AG08395 (cell line): ENCODE results near the gene CATSPER1.

Source experiments
- DNase-seq: peaks from one replicate; pipeline ENCODE4 v3.0.0; 2012; ENCODE audit warnings: mixed read lengths, low spot score

CATSPER1 gene

DNA sequence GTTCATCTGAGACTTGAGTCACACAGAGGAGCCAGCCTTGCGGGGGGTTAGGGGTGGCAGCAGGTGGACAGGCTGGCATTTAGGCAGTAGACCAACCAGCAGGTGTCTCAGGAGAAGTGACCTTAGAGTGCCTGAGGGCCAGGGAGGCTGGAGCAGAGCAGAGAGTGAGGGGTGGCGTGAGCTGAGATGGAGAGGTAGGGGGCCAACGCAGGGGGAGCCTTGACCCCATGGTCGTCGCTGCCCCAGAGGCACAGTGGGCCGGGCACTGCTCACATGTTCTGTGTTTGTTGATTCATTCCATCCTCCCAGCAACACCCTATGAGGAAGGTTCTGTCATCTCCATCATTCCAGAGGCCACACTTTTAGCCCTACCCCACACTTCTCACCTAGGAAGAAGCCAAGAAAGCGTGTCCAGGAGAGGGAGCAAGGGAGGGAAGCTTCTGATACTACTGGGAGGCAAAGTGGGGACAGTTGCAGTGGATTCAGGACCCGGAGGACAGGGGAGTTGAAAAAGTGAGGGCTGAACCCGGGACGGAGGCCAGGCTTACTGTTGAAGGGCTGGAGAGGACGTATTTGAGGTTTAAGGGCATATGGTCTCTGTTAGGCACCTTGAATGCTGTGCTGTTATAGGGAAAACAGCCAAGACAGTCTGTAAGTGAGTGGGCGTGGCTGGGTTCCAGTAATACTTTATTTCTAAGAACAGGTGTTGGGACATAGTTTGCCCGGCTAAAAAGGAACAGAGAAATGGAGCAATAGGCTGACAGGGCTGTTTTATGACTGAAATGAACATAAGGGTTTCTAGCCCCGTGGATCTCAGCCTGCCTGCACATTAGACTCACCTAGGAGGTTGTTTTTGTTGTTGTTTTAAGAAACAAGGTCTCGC, 57.4 kb downstream of the CATSPER1 start:
- DNase-seq: no peak

DNA sequence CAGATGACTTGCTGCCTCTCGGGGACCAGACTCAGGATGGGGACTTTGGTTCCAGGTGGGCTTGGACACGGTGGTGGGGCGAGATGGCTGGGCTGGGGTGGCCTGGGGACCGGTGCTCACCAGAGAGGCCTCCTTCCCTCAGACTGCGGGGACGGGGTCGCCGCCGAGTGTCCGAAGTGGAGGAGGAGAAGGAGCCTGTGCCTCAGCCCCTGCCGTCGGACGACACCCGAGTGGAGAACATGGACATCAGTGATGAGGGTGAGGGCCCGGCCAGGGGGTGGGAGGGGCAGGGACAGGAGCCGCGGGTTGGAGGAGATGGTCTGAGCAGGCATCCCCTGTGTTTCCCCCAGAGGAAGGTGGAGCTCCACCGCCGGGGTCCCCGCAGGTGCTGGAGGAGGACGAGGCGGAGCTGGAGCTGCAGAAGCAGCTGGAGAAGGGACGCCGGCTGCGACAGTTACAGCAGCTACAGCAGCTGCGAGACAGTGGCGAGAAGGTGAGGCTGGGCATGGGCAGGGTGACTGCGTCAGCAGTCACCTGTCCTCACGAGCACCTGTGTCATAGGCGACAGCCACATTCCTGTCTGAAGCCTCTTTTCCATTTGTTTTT, 58.8 kb downstream of the CATSPER1 start:
- no peak for DNase-seq
